ENCODE measurements around the gene CDHR1.

DNA sequence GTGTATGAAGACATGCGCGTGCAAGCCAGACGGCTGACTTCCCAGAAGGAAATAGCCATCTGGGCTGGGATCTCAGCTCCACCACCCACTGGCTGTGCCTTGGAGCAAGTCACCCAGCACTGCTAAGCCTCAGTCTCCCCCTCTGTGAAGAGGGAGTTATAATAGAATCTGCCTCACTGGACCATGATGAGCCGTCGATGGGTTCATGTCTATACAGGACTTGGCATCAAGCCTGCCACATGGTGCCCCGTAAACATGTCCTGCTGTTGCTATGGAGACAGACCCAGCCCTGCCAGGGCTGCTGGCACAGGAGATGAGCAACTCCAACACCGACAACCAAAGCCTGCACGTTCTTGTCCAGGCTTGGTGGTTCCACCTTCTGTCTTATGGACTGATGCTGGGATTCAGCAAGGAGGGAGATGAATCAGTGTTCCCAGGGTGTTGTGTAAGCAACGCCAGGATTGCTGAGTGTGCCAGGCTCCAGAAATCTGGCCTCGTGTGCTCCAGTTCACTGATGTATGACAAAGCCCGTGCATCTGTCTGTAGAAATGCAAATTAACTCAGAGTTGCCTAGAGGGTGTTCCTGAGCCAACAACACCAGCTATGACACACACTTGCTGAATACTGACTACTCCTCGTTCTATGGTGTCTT, 15.2 kb upstream of the CDHR1 start:
- TF ChIP-seq, protein P1, sequence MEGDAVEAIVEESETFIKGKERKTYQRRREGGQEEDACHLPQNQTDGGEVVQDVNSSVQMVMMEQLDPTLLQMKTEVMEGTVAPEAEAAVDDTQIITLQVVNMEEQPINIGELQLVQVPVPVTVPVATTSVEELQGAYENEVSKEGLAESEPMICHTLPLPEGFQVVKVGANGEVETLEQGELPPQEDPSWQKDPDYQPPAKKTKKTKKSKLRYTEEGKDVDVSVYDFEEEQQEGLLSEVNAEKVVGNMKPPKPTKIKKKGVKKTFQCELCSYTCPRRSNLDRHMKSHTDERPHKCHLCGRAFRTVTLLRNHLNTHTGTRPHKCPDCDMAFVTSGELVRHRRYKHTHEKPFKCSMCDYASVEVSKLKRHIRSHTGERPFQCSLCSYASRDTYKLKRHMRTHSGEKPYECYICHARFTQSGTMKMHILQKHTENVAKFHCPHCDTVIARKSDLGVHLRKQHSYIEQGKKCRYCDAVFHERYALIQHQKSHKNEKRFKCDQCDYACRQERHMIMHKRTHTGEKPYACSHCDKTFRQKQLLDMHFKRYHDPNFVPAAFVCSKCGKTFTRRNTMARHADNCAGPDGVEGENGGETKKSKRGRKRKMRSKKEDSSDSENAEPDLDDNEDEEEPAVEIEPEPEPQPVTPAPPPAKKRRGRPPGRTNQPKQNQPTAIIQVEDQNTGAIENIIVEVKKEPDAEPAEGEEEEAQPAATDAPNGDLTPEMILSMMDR (conservative IDR thresholded peaks at IDR 0.05; ENCODE audit: low read depth in 2 of 2) = no peak
- TF ChIP-seq EZH2phosphoT487 (IDR thresholded peaks at IDR 0.05; ENCODE audit: unreplicated experiment) (no peak), POLR2AphosphoS5 (IDR thresholded peaks at IDR 0.05; ENCODE audit: low read depth) (no peak), EZH2 (IDR thresholded peaks at IDR 0.05; ENCODE audit: low read depth, unreplicated experiment) (no peak), CREB1 (CRISPR knock-in tag; IDR thresholded peaks at IDR 0.05; ENCODE audit: low read depth) (no peak), ZNF331 (CRISPR knock-in tag; IDR thresholded peaks at IDR 0.05; ENCODE audit: low read depth) (no peak), JUNB (IDR thresholded peaks at IDR 0.05; ENCODE audit: unreplicated experiment) (no peak), ZNF114 (CRISPR knock-in tag; IDR thresholded peaks at IDR 0.05) (no peak)
- TF ChIP-seq, protein P2, sequence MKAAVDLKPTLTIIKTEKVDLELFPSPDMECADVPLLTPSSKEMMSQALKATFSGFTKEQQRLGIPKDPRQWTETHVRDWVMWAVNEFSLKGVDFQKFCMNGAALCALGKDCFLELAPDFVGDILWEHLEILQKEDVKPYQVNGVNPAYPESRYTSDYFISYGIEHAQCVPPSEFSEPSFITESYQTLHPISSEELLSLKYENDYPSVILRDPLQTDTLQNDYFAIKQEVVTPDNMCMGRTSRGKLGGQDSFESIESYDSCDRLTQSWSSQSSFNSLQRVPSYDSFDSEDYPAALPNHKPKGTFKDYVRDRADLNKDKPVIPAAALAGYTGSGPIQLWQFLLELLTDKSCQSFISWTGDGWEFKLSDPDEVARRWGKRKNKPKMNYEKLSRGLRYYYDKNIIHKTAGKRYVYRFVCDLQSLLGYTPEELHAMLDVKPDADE (IDR thresholded peaks at IDR 0.05) = no peak

Data from GM23338 (cell line).